Measurements from ENCODE around the gene CEBPG. TPM values are rescaled to one million over a fixed set of nuclear protein-coding genes. Genes with fewer than 3 reads are reported as not detected.

Gene CEBPG
- total RNA-seq, 2 experiments from 2014 or later = 15.5 TPM

- Mint-ChIP-seq H3K27ac (no peak overlapping the region), H3K4me3 (no peak overlapping the region), H3K4me1 (ENCODE audit: low read depth) (no peaks in the 10 kb centered on the region), H3K36me3 (ENCODE audit: low read depth) (no peaks in the 10 kb centered on the region), H3K27me3 (peaks cover 10% of the 10 kb centered on the region), H3K9me3 (no peaks in the 10 kb centered on the region)
- intact Hi-C loops (cut with DNase I, micrococcal nuclease) = loop anchor here in 1 of 2 experiments (5.0 kb wide), 1 partner anchor 283 kb away; the partner anchor contains the start of gene GPATCH1
- CTCF ChIA-PET = no interaction called here
- Histone ChIP-seq H3K36me3 (ENCODE audit: insufficient read depth, low read length) (no peaks in the 10 kb centered on the region), H3K4me1 (ENCODE audit: insufficient read depth, low read length) (no peaks in the 10 kb centered on the region), H3K27me3 (ENCODE audit: control insufficient read depth in 1 of 2, insufficient read depth in 2 of 2, low read length in 2 of 2) (peaks cover 0 to 3% of the 10 kb centered on the region in 2 experiments), H3K27ac (ENCODE audit: low read depth in 1 of 2, low read length in 2 of 2) (no peak overlapping the region), H3K9me3 (ENCODE audit: control insufficient read depth in 1 of 2, insufficient read depth in 1 of 2, low read length in 2 of 2) (no peaks in the 10 kb centered on the region), H3K4me3 (ENCODE audit: low read length) (no peak overlapping the region)
- no peak for ATAC-seq (ENCODE audit: poor library complexity)
- no peak for DNase-seq
- POLR2A ChIA-PET = no interaction called here
- no peak for TF ChIP-seq CTCF (IDR thresholded peaks at IDR 0.05)
Measured at GRCh38 chr19:33365691-33366090, 7.8 kb upstream of the CEBPG start.

GRCh38 chr19:33366127-33366526, 7.4 kb upstream of the CEBPG start:
- ChIA-PET CTCF (no interaction called here), POLR2A (no interaction called here)
- Histone ChIP-seq H3K4me3 (ENCODE audit: low read length) (no peak overlapping the region), H3K36me3 (ENCODE audit: insufficient read depth, low read length) (no peaks in the 10 kb centered on the region), H3K27ac (ENCODE audit: low read depth in 1 of 2, low read length in 2 of 2) (no peak overlapping the region), H3K4me1 (ENCODE audit: insufficient read depth, low read length) (no peaks in the 10 kb centered on the region), H3K27me3 (ENCODE audit: control insufficient read depth in 1 of 2, insufficient read depth in 2 of 2, low read length in 2 of 2) (peaks cover 0 to 3% of the 10 kb centered on the region in 2 experiments), H3K9me3 (ENCODE audit: control insufficient read depth in 1 of 2, insufficient read depth in 1 of 2, low read length in 2 of 2) (no peaks in the 10 kb centered on the region)
- no peak for DNase-seq
- no peak for ATAC-seq (ENCODE audit: poor library complexity)
- no peaks in the 10 kb centered on the region for H3K4me1 Mint-ChIP-seq (ENCODE audit: low read depth)
- H3K36me3 Mint-ChIP-seq (ENCODE audit: low read depth) = no peaks in the 10 kb centered on the region
- no peak overlapping the region for H3K4me3 Mint-ChIP-seq
- H3K27me3 Mint-ChIP-seq = peaks cover 10% of the 10 kb centered on the region
- intact Hi-C loops (cut with DNase I, micrococcal nuclease) = loop anchor here in 1 of 2 experiments (5.0 kb wide), 1 partner anchor 284 kb away; the partner anchor contains the start of gene GPATCH1
- no peak overlapping the region for H3K27ac Mint-ChIP-seq
- TF ChIP-seq CTCF (IDR thresholded peaks at IDR 0.05) = no peak
- no peaks in the 10 kb centered on the region for H3K9me3 Mint-ChIP-seq

- H3K4me1 ChIP-seq (ENCODE audit: insufficient read depth, low read length) = peaks cover 3% of the 10 kb centered on the region
- peaks cover 9% of the 10 kb centered on the region for H3K27me3 Mint-ChIP-seq
- H3K4me3 Mint-ChIP-seq = no peak overlapping the region
- H3K4me1 Mint-ChIP-seq (ENCODE audit: low read depth) = no peaks in the 10 kb centered on the region
- DNase-seq (no peak), ATAC-seq (ENCODE audit: poor library complexity) (no peak)
- H3K27me3 ChIP-seq (ENCODE audit: control insufficient read depth in 1 of 2, insufficient read depth in 2 of 2, low read length in 2 of 2) = peaks cover 0 to 3% of the 10 kb centered on the region in 2 experiments
- no peak overlapping the region for H3K27ac Mint-ChIP-seq
- no peak overlapping the region for H3K4me3 ChIP-seq (ENCODE audit: low read length)
- no peaks in the 10 kb centered on the region for H3K36me3 ChIP-seq (ENCODE audit: insufficient read depth, low read length)
- no peaks in the 10 kb centered on the region for H3K9me3 ChIP-seq (ENCODE audit: control insufficient read depth in 1 of 2, insufficient read depth in 1 of 2, low read length in 2 of 2)
- no peak overlapping the region for H3K27ac ChIP-seq (ENCODE audit: low read depth in 1 of 2, low read length in 2 of 2)
- POLR2A ChIA-PET = no interaction called here
- TF ChIP-seq CTCF (IDR thresholded peaks at IDR 0.05) = no peak
- intact Hi-C loops (cut with DNase I, micrococcal nuclease) = loop anchor here in 1 of 2 experiments (5.0 kb wide), 1 partner anchor 285 kb away; the partner anchor contains the start of gene GPATCH1
- no peaks in the 10 kb centered on the region for H3K9me3 Mint-ChIP-seq
- CTCF ChIA-PET = no interaction called here
- H3K36me3 Mint-ChIP-seq (ENCODE audit: low read depth) = no peaks in the 10 kb centered on the region
Measured at GRCh38 chr19:33366897-33367296, 6.6 kb upstream of the CEBPG start.

All from CD4-positive, alpha-beta T cell (primary cell).